ENCODE data around the gene RILPL1. TPM values are rescaled to one million over a fixed set of nuclear protein-coding genes. Genes with fewer than 3 reads are reported as not detected.
A peak's percentile ranks its signal among the peaks of the same experiment; 100 is the strongest.
"Not testable (repeated sequence)": the region's sequence is repeated elsewhere in the genome, so short reads cannot be mapped to it uniquely, and the experiment has no call there.

RILPL1 gene
- total RNA-seq, 6 experiments from 2014 or later, result 3.2 to 7.5 (median 5.3) TPM

GRCh38 chr12:123436017-123436964, 97.2 kb downstream of the RILPL1 start, which contains the start of gene RILPL2:
Gene RILPL2, minus strand, starts transcription at chr12:123436684. Its CDS starts 264 bp downstream, at chr12:123436420.
- DNase-seq, result peak; percentile 91 to 95 (median 92)
- WGBS (ENCODE audit: insufficient coverage, low coverage, low lambda C conversion rate, missing lambda C conversion rate), result under 1% methylated on average over 47 of the region's 69 CpGs
- peak; percentile 68 for TF ChIP-seq POLR2A (IDR thresholded peaks at IDR 0.05)
- TF ChIP-seq CTCF (IDR thresholded peaks at IDR 0.05), result no peak
- Histone ChIP-seq H3K27me3 (no peaks in the 10 kb centered on the region), H3K4me3 (peak within 1 kb of the TSS; percentile 78 to 91 (median 87)), H3K4me1 (peaks cover 0 to 10% (median 0%) of the 10 kb centered on the region in 4 donors), H3K36me3 (no peaks in the 10 kb centered on the region), H3K27ac (peak within 1 kb of the TSS; percentile 58 to 75 (median 59)), H3K9me3 (no peaks in the 10 kb centered on the region)
- intact Hi-C loops (cut with DNase I), result no loop called here
- peak; percentile 94 to 98 (median 98) for ATAC-seq

DNA sequence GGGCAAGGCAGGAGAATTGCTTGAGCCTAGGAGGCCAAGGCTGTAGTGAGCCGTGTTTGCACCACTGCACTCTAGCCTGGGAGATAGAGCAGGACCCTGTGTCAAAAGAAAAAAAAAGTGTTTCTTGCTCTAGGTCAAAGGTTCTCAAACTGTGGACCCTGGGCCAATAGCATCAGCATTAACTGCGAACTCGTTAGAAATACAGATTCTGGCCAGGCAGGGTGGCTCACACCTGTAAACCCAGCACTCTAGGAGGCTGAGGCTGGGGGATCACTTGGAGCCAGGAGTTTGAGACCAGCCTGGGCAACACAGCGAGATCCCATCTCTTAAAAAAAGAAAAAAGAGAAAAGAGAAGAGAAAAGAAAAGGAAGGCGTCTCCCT, 97.9 kb downstream of the RILPL1 start:
- WGBS (ENCODE audit: insufficient coverage, low coverage, low lambda C conversion rate, missing lambda C conversion rate), result 9% methylated on average over 4 of the region's 5 CpGs
- H3K36me3 ChIP-seq, result no peaks in the 10 kb centered on the region
- DNase-seq (no peak), ATAC-seq (peak in 1 of 4 donors; percentile 5)
- H3K4me1 ChIP-seq, result peaks cover 0 to 10% (median 0%) of the 10 kb centered on the region in 4 donors
- H3K9me3 ChIP-seq, result no peaks in the 10 kb centered on the region
- H3K27ac ChIP-seq, result peak overlapping the region; percentile 58 to 75 (median 59)
- no peaks in the 10 kb centered on the region for H3K27me3 ChIP-seq
- H3K4me3 ChIP-seq, result peak overlapping the region; percentile 78 to 91 (median 87)
- TF ChIP-seq CTCF (IDR thresholded peaks at IDR 0.05) (no peak), POLR2A (IDR thresholded peaks at IDR 0.05) (no peak)
- intact Hi-C loops (cut with DNase I), result no loop called here

- Histone ChIP-seq H3K27me3 (no peaks in the 10 kb centered on the region), H3K4me3 (no peak overlapping the region), H3K36me3 (peaks cover 0 to 4% (median 2%) of the 10 kb centered on the region in 4 donors), H3K27ac (no peak overlapping the region), H3K4me1 (peaks cover 0 to 10% (median 0%) of the 10 kb centered on the region in 4 donors), H3K9me3 (no peaks in the 10 kb centered on the region)
- no peak for ATAC-seq
- 87% methylated on average over 4 of the region's 6 CpGs for WGBS (ENCODE audit: insufficient coverage, low coverage, low lambda C conversion rate, missing lambda C conversion rate)
- DNase-seq, result no peak
- TF ChIP-seq CTCF (IDR thresholded peaks at IDR 0.05), result no peak
- TF ChIP-seq POLR2A (IDR thresholded peaks at IDR 0.05), result no peak
- intact Hi-C loops (cut with DNase I), result no loop called here
These were observed 99.9 kb downstream of the RILPL1 start for GRCh38 chr12:123433615-123434014.

- intact Hi-C loops (cut with DNase I); H3K4me3 ChIP-seq: not testable (repeated sequence)
These were observed 101.3 kb downstream of the RILPL1 start for GRCh38 chr12:123431951-123432817.

DNA sequence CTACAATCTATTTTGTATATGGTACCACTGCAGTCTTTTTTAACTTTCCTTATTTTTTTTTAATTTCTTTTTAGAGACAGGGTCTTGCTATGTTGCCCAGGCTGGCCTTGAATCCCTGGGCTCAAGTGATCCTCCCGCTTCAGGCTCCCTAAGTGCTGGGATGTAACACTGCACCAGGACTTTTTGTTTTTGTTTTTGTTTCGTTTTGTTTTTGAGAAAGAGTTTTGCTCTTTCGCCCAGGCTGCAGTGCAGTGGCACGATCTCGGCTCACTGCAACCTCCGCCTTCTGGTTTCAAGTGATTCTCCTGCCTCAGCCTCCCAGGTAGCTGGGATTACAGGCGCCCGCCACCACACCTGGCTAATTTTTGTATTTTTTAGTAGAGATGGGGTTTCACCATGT, 104.4 kb downstream of the RILPL1 start:
- H3K36me3 ChIP-seq; H3K4me3 ChIP-seq; H3K4me1 ChIP-seq; DNase-seq; H3K27ac ChIP-seq; ATAC-seq; intact Hi-C loops (cut with DNase I); H3K27me3 ChIP-seq; H3K9me3 ChIP-seq: not testable (repeated sequence)
- no CpG with 5 or more reads among the region's 8 CpGs for whole genome bisulfite sequencing (ENCODE audit: insufficient coverage, low coverage, low lambda C conversion rate, missing lambda C conversion rate)

More at GRCh38 chr12:123431951-123432817, 101.3 kb downstream of the RILPL1 start:
- 61% methylated on average over 15 of the region's 15 CpGs for WGBS (ENCODE audit: insufficient coverage, low coverage, low lambda C conversion rate, missing lambda C conversion rate)
- not testable (repeated sequence) for DNase-seq, H3K4me1 ChIP-seq, H3K9me3 ChIP-seq, H3K36me3 ChIP-seq, H3K27ac ChIP-seq, H3K27me3 ChIP-seq
- ATAC-seq, result peak in 1 of 4 donors; percentile 2

All from right lobe of liver (tissue), 6 donors.